Stimulated activated naive B cell treated with anti-CD40 and anti-IgM and Interleukin-4, amounts not matched to agents 10 μg/mL and 1 μg/mL and 100 μg/mL, for 72 hours (primary cell): ENCODE data around the gene CCR1.
"Not testable (repeated sequence)": the region's sequence is repeated elsewhere in the genome, so short reads cannot be mapped to it uniquely, and the experiment has no call there.

Experiments used
- ATAC-seq, 2 donors: fragments of 150-1000 bp; cut with Tn5 transposase; replicated peaks; 2 replicates each; pipeline ENCODE4 v1.10.0; 2021; ENCODE audit warnings: moderate library complexity in 1 of 2
- DNase-seq: peaks from one replicate; pipeline ENCODE4 v3.0.0; 2021
- H3K27ac Mint-ChIP-seq: one replicate; pipeline ENCODE4 v1.8.0; 2022; ENCODE audit warnings: mild to moderate bottlenecking, mixed read lengths
- H3K27me3 Mint-ChIP-seq, 2 donors: one replicate each; pipeline ENCODE4 v1.8.0; 2022; ENCODE audit warnings: mixed read lengths in 2 of 2
- H3K36me3 Mint-ChIP-seq, 2 donors: one replicate each; pipeline ENCODE4 v1.8.0; 2022; ENCODE audit warnings: mixed read lengths in 2 of 2, mild to moderate bottlenecking in 1 of 2
- H3K4me1 Mint-ChIP-seq, 2 donors: one replicate each; pipeline ENCODE4 v1.8.0; 2022; ENCODE audit warnings: mixed read lengths in 2 of 2, mild to moderate bottlenecking in 1 of 2
- H3K4me3 Mint-ChIP-seq, 2 donors: one replicate each; pipeline ENCODE4 v1.8.0; 2022; ENCODE audit warnings: mild to moderate bottlenecking in 2 of 2, mixed read lengths in 2 of 2, moderate library complexity in 1 of 2
- H3K9me3 Mint-ChIP-seq, 2 donors: one replicate each; pipeline ENCODE4 v1.8.0; 2022; ENCODE audit warnings: mixed read lengths in 2 of 2, mild to moderate bottlenecking in 1 of 2

Gene CCR1

GRCh38 chr3:46183330-46183729 lies 24.8 kb downstream of the CCR1 start:
- peak in 1 of 2 donors; percentile 13 for ATAC-seq
- DNase-seq, result no peak
- Mint-ChIP-seq H3K27me3 (peaks cover 11 to 12% of the 10 kb centered on the region in 2 donors), H3K4me3 (no peak overlapping the region), H3K27ac (no peak overlapping the region), H3K9me3 (peaks cover 0 to 2% of the 10 kb centered on the region in 2 donors), H3K36me3 (no peaks in the 10 kb centered on the region), H3K4me1 (peaks cover 30 to 44% of the 10 kb centered on the region in 2 donors)

GRCh38 chr3:46168583-46169345 lies 39.3 kb downstream of the CCR1 start:
- Mint-ChIP-seq H3K27ac (no peak overlapping the region), H3K27me3 (peaks cover 3 to 11% of the 10 kb centered on the region in 2 donors), H3K4me1 (no peaks in the 10 kb centered on the region), H3K36me3 (peaks cover 5% of the 10 kb centered on the region in 2 donors), H3K4me3 (no peak overlapping the region), H3K9me3 (peaks cover 10 to 18% of the 10 kb centered on the region in 2 donors)
- ATAC-seq, result no peak
- DNase-seq, result no peak

- H3K4me1 Mint-ChIP-seq, result no peaks in the 10 kb centered on the region
- H3K27me3 Mint-ChIP-seq, result peaks cover 3 to 11% of the 10 kb centered on the region in 2 donors
- peaks cover 0 to 2% of the 10 kb centered on the region in 2 donors for H3K36me3 Mint-ChIP-seq
- H3K27ac Mint-ChIP-seq, result no peak overlapping the region
- H3K9me3 Mint-ChIP-seq, result peaks cover 0 to 12% of the 10 kb centered on the region in 2 donors
- ATAC-seq, result no peak
- no peak overlapping the region for H3K4me3 Mint-ChIP-seq
- DNase-seq, result no peak
These were observed 44.5 kb downstream of the CCR1 start for GRCh38 chr3:46163556-46164041.

- no peaks in the 10 kb centered on the region for H3K36me3 Mint-ChIP-seq
- H3K9me3 Mint-ChIP-seq, result peaks cover 0 to 13% of the 10 kb centered on the region in 2 donors
- no peak overlapping the region for H3K4me3 Mint-ChIP-seq
- H3K4me1 Mint-ChIP-seq, result no peaks in the 10 kb centered on the region
- ATAC-seq (no peak), DNase-seq (no peak)
- no peak overlapping the region for H3K27ac Mint-ChIP-seq
- H3K27me3 Mint-ChIP-seq, result peaks cover 3 to 7% of the 10 kb centered on the region in 2 donors
These were observed 45.0 kb downstream of the CCR1 start for GRCh38 chr3:46162975-46163555.

- not testable (repeated sequence) for H3K27ac Mint-ChIP-seq, H3K4me3 Mint-ChIP-seq, H3K36me3 Mint-ChIP-seq, ATAC-seq, H3K9me3 Mint-ChIP-seq, DNase-seq, H3K27me3 Mint-ChIP-seq, H3K4me1 Mint-ChIP-seq
These were observed 50.4 kb downstream of the CCR1 start for GRCh38 chr3:46157685-46158084.

- no peak for DNase-seq
- Mint-ChIP-seq H3K27me3 (no peaks in the 10 kb centered on the region), H3K27ac (no peak overlapping the region), H3K36me3 (no peaks in the 10 kb centered on the region), H3K9me3 (peaks cover 0 to 9% of the 10 kb centered on the region in 2 donors), H3K4me3 (no peak overlapping the region), H3K4me1 (peaks cover 4 to 9% of the 10 kb centered on the region in 2 donors)
- ATAC-seq, result no peak
These were observed 53.8 kb downstream of the CCR1 start for GRCh38 chr3:46154311-46154710.
